Endothelial cell of umbilical vein (primary cell): Measurements from ENCODE around the gene SLC24A3. TPM values are rescaled to one million over a fixed set of nuclear protein-coding genes. Genes with fewer than 3 reads are reported as not detected.

ENCODE experiments used
- BruUV-seq: library from RNA; stranded (reverse); fragments of 400-500 nt; replicated peaks from 2 replicates; lab custom pipeline; 2021; lab: Mats Ljungman, UMichigan
- CTCF ChIA-PET: fragments of 300-600, 350-600 bp; sonication (Branson Sonifier 250); formaldehyde crosslinking; loops from one replicate; lab custom pipeline; 2021; ENCODE audit warnings: antibody characterized with exemption, inconsistent platforms; lab: Charles Lee
- POLR2A ChIA-PET: fragments of 300-600, 350-600 bp; sonication (Branson Sonifier 250); formaldehyde crosslinking; loops from one replicate; lab custom pipeline; 2021; ENCODE audit warnings: antibody characterized with exemption, inconsistent platforms; lab: Charles Lee
- DNase-seq: peaks from one replicate; pipeline ENCODE4 v3.0.0-alpha.2; 2011; ENCODE audit warnings: low read depth, low spot score
- FAIRE-seq: peaks from 2 replicates; lab custom pipeline; 2011; peaks lifted over from hg19 to GRCh38; lab: Jason Lieb, UNC
- H2AFZ ChIP-seq: 2 replicates; pipeline ENCODE4 v1.6.0; 2012; ENCODE audit warnings: low read depth, low read length, control low read depth, inconsistent platforms
- H3K27ac ChIP-seq: 2 replicates; pipeline ENCODE4 v1.5.1; 2011; ENCODE audit warnings: low read depth, mild to moderate bottlenecking, control low read depth, low read length, moderate library complexity; ENCODE audit not compliant: insufficient read depth
- H3K27me3 ChIP-seq, 2 experiments: 2 replicates each; pipeline versions ENCODE4 v1.6.0 to v1.6.1; 2011; ENCODE audit warnings: low read length in 2 of 2, mixed read lengths in 1 of 2; ENCODE audit not compliant: control insufficient read depth in 2 of 2, insufficient read depth in 2 of 2
- H3K36me3 ChIP-seq, 2 experiments: 2 replicates in 1 of 2; 3 replicates in 1 of 2; pipeline ENCODE4 v1.5.1; 2011; ENCODE audit warnings: low read length in 2 of 2, mild to moderate bottlenecking in 1 of 2, moderate library complexity in 1 of 2; ENCODE audit not compliant: control insufficient read depth in 2 of 2, insufficient read depth in 2 of 2; ENCODE audit errors: extremely low read depth in 1 of 2
- H3K4me1 ChIP-seq: 3 replicates; pipeline ENCODE4 v1.5.1; 2011; ENCODE audit warnings: mild to moderate bottlenecking, low read length; ENCODE audit not compliant: control insufficient read depth, insufficient read depth; ENCODE audit errors: extremely low read depth
- H3K4me2 ChIP-seq: 2 replicates; pipeline ENCODE4 v1.6.1; 2011; ENCODE audit warnings: low read length, control low read depth, mixed read lengths; ENCODE audit not compliant: insufficient read depth
- H3K4me3 ChIP-seq, 3 experiments: fragments of 200-600 bp in 1 of 3; sonication (generic), shearing (Covaris generic) in 1 of 3; replicated peaks in 1 of 3; 2 replicates each; pipeline ENCODE4 v1.5.1; 2011 to 2016; ENCODE audit warnings: control low read depth in 3 of 3, low read length in 3 of 3, mild to moderate bottlenecking in 2 of 3, inconsistent platforms in 1 of 3, low read depth in 1 of 3, moderate library complexity in 1 of 3; ENCODE audit not compliant: insufficient read depth in 1 of 3
- H3K79me2 ChIP-seq: 2 replicates; pipeline ENCODE4 v1.6.0; 2012; ENCODE audit warnings: low read length, inconsistent platforms; ENCODE audit not compliant: control insufficient read depth, insufficient read depth
- H3K9ac ChIP-seq: replicated peaks from 2 replicates; pipeline ENCODE3; 2011; ENCODE audit warnings: low read length, control low read depth; ENCODE audit not compliant: insufficient read depth; ENCODE audit errors: extremely low read depth
- H3K9me1 ChIP-seq: replicated peaks from 3 replicates; pipeline ENCODE4 v1.6.0; 2011; ENCODE audit warnings: mild to moderate bottlenecking, low read length; ENCODE audit not compliant: control insufficient read depth, insufficient read depth; ENCODE audit errors: extremely low read depth
- H3K9me3 ChIP-seq: replicated peaks from 2 replicates; pipeline ENCODE4 v1.5.1; 2012; ENCODE audit warnings: low read length, inconsistent platforms; ENCODE audit not compliant: control insufficient read depth, insufficient read depth
- H4K20me1 ChIP-seq: replicated peaks from 2 replicates; pipeline ENCODE3; 2011; ENCODE audit warnings: mild to moderate bottlenecking, low read length; ENCODE audit not compliant: control insufficient read depth, insufficient read depth; ENCODE audit errors: extremely low read depth
- EZH2 ChIP-seq: IDR thresholded peaks from 2 replicates; pipeline ENCODE4 v1.6.1; 2012; ENCODE audit warnings: borderline replicate concordance, low read depth, mild to moderate bottlenecking, moderate library complexity, low read length, inconsistent platforms; ENCODE audit not compliant: severe bottlenecking
- FOS ChIP-seq: IDR thresholded peaks from 2 replicates; pipeline ENCODE4 v1.6.1; 2011; ENCODE audit warnings: mild to moderate bottlenecking, low read length, moderate library complexity, borderline replicate concordance; ENCODE audit not compliant: insufficient read depth
- GATA2 ChIP-seq: IDR thresholded peaks from 2 replicates; pipeline ENCODE4 v1.7.0; 2011; ENCODE audit warnings: low read depth, mild to moderate bottlenecking, moderate library complexity, mixed read lengths, low read length; ENCODE audit not compliant: insufficient read length, insufficient read depth
- JUN ChIP-seq: IDR thresholded peaks from 2 replicates; pipeline ENCODE4 v1.6.1; 2011; ENCODE audit warnings: borderline replicate concordance, low read depth; ENCODE audit not compliant: insufficient read length, insufficient read depth
- MAX ChIP-seq: IDR thresholded peaks from 2 replicates; pipeline ENCODE4 v1.6.1; 2011; ENCODE audit not compliant: insufficient read depth, insufficient read length
- MYC ChIP-seq: IDR thresholded peaks from one replicate; pipeline ENCODE4 v1.6.1; 2011; ENCODE audit warnings: mild to moderate bottlenecking, low read depth, low read length
- POLR2A ChIP-seq: IDR thresholded peaks from 2 replicates; pipeline ENCODE4 v1.6.1; 2012; ENCODE audit warnings: low read depth, mild to moderate bottlenecking, control low read depth, low read length
- POLR2AphosphoS5 ChIP-seq: IDR thresholded peaks from 2 replicates; pipeline ENCODE4 v1.6.1; 2012; ENCODE audit warnings: low read depth, mild to moderate bottlenecking, control low read depth, low read length, moderate library complexity; ENCODE audit not compliant: insufficient read depth
- dilution Hi-C: fragments of 300-500 bp; cut with MboI; formaldehyde crosslinking; loops from one replicate; pipeline ENCODE4 v1.15.0; 2019; ENCODE audit warnings: low sequenced_read_pairs; ENCODE audit not compliant: extremely low pct_ligation_motif_present
- intact Hi-C: fragments of 100-400 bp; cut with micrococcal nuclease; formaldehyde crosslinking; loops from one replicate; pipeline ENCODE4 v1.10.0; 2022
- polyA plus RNA-seq, 4 experiments: library from polyadenylated mRNA; depleted of rRNA in 3 of 4; stranded (reverse) in 3 of 4; unstranded in 1 of 4; fragments of >200 nt; gene quantifications; 2 replicates each; pipeline versions ENCODE4 v1.2.1 to v1.2.3, GENCODE V29; 2011 to 2012; ENCODE audit warnings: missing spikeins in 1 of 4
- total RNA-seq: library from RNA; stranded (reverse); gene quantifications from 2 replicates; pipeline ENCODE4 v1.2.3, GENCODE V29; 2021
- TF ChIP-seq, protein P1 (sequence below), 2 donors: IDR thresholded peaks; 1 replicate in 1 of 2; 2 replicates in 1 of 2; pipeline ENCODE4 v1.5.1; 2011; ENCODE audit warnings: low read length in 2 of 2, mild to moderate bottlenecking in 2 of 2, moderate library complexity in 2 of 2, control low read depth in 1 of 2, inconsistent platforms in 1 of 2, low read depth in 1 of 2; ENCODE audit not compliant: insufficient read depth in 1 of 2; ENCODE audit errors: extremely low read depth in 1 of 2

The SLC24A3 gene
- total and polyA plus RNA-seq, 2 donors (not counting 3 experiments of a cell fraction or from before 2014, with no cell fraction given), result not detected

DNA sequence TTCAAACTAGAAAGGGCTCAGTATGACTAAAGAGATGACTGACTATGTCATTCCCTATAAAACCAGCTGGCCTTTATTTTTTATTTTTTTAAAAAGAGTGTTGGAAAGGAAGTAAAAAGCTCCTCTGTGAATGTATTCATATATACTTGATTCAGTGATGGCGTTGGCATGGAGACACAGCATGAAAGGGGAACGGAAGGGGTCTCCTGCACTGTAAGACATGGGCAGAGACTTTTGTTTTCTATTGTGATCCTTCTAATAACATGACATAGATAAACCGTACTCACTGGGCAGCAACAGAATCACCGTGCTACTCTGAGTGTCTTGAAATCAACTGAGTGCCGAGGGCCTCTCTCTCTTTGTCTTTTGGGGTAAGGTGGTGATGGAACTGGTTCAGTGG lies 317.6 kb downstream of the SLC24A3 start:
- DNase-seq, result no peak
- H3K4me1 ChIP-seq, result no peaks in the 10 kb centered on the region
- H4K20me1 ChIP-seq, result no peaks in the 10 kb centered on the region
- dilution Hi-C loops, result no loop called here
- H3K27ac ChIP-seq, result no peak overlapping the region
- no peaks in the 10 kb centered on the region for H3K9me1 ChIP-seq
- FAIRE-seq, result no peak
- TF ChIP-seq EZH2 (no peak), POLR2A (no peak), FOS (no peak)
- TF ChIP-seq, protein P1, sequence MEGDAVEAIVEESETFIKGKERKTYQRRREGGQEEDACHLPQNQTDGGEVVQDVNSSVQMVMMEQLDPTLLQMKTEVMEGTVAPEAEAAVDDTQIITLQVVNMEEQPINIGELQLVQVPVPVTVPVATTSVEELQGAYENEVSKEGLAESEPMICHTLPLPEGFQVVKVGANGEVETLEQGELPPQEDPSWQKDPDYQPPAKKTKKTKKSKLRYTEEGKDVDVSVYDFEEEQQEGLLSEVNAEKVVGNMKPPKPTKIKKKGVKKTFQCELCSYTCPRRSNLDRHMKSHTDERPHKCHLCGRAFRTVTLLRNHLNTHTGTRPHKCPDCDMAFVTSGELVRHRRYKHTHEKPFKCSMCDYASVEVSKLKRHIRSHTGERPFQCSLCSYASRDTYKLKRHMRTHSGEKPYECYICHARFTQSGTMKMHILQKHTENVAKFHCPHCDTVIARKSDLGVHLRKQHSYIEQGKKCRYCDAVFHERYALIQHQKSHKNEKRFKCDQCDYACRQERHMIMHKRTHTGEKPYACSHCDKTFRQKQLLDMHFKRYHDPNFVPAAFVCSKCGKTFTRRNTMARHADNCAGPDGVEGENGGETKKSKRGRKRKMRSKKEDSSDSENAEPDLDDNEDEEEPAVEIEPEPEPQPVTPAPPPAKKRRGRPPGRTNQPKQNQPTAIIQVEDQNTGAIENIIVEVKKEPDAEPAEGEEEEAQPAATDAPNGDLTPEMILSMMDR (IDR thresholded peaks at IDR 0.05; ENCODE audit: extremely low read depth in 1 of 2, insufficient read depth in 1 of 2, low read depth in 1 of 2, low read length in 2 of 2), result no peak
- CTCF ChIA-PET, result no interaction called here
- H3K79me2 ChIP-seq, result no peaks in the 10 kb centered on the region
- no peaks in the 10 kb centered on the region for H3K36me3 ChIP-seq
- POLR2A ChIA-PET, result no interaction called here
- no peak overlapping the region for H3K9ac ChIP-seq
- BruUV-seq, result no TSS peak
- no peaks in the 10 kb centered on the region for H3K9me3 ChIP-seq
- no peaks in the 10 kb centered on the region for H3K27me3 ChIP-seq
- no peak overlapping the region for H2AFZ ChIP-seq
- intact Hi-C loops, result no loop called here
- H3K4me2 ChIP-seq, result no peak overlapping the region
- H3K4me3 ChIP-seq, result no peak overlapping the region

GRCh38 chr20:19531446-19531845 lies 319.0 kb downstream of the SLC24A3 start:
- Histone ChIP-seq H3K9me1 (no peaks in the 10 kb centered on the region), H3K36me3 (no peaks in the 10 kb centered on the region), H3K4me3 (no peak overlapping the region), H4K20me1 (no peaks in the 10 kb centered on the region), H3K27ac (no peak overlapping the region), H2AFZ (no peak overlapping the region), H3K4me1 (no peaks in the 10 kb centered on the region), H3K79me2 (no peaks in the 10 kb centered on the region), H3K9ac (no peak overlapping the region), H3K27me3 (no peaks in the 10 kb centered on the region), H3K9me3 (no peaks in the 10 kb centered on the region), H3K4me2 (no peak overlapping the region)
- intact Hi-C loops, result no loop called here
- no TSS peak for BruUV-seq
- TF ChIP-seq POLR2A (no peak), POLR2AphosphoS5 (no peak), FOS (no peak), EZH2 (no peak), MAX (no peak), JUN (no peak), MYC (no peak), GATA2 (no peak)
- TF ChIP-seq, protein P1 (IDR thresholded peaks at IDR 0.05; ENCODE audit: extremely low read depth in 1 of 2, insufficient read depth in 1 of 2, low read depth in 1 of 2, low read length in 2 of 2), result no peak
- CTCF ChIA-PET, result no interaction called here
- DNase-seq (no peak), FAIRE-seq (no peak)
- dilution Hi-C loops, result no loop called here
- POLR2A ChIA-PET, result no interaction called here
